Hypothalamus (tissue), 51 donors: Measurements from ENCODE around the gene RAMACL.
"Not testable (repeated sequence)": the region's sequence is repeated elsewhere in the genome, so short reads cannot be mapped to it uniquely, and the experiment has no call there.

Source experiments
- DNase-seq, 51 donors: peaks; one replicate each; lab custom pipeline; 2025; lab: John Stamatoyannopoulos, UW

Gene RAMACL

GRCh38 chr6:166539543-166539942 lies 46.9 kb downstream of the RAMACL start:
- no peak for DNase-seq

- not testable (repeated sequence) for DNase-seq
Observed at GRCh38 chr6:166539011-166539385, 47.5 kb downstream of the RAMACL start.

DNA sequence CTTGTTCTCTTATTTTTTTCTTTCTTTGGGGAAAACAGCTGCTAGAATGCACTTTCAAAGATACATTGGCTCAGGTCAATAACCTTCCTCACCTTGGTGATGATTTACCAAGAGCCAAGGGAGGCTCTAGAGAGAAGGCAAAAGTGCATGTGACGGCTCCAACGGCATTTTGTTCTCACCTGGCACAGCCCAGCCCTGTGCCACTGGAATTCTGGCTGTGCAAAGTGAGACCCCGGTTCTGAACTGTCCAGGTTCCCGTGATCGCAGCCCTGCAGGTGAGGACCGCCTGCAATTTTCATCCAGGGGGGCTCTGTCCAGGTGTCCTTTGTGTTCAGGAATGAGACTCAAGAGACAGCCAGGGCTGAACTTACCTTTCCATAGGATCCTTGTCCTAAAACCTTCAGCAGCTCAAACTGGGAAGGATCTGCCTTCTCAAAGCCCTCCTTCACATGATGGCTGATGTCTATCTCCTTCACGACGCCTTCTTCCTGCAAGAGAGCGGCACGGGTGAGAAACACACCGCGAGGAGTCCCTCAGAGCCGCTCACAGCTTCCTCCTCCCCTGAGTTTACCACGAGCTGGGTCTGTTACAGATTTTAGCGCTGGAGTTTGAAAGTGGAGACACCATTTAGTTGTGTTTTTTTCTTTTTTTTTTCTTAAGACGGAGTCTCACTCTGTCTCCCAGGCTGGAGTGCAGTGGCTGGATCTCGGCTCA lies 48.0 kb downstream of the RAMACL start:
- DNase-seq: no peak

GRCh38 chr6:166534658-166535406 lies 51.6 kb downstream of the RAMACL start:
- DNase-seq: peak in 2 of 51 donors; percentile 25 to 43

GRCh38 chr6:166533205-166533824 lies 53.2 kb downstream of the RAMACL start:
- no peak for DNase-seq
